HG02798 (cell line): ENCODE measurements around the gene LCN1.

Experiments
- ATAC-seq: cut with Tn5 transposase; IDR thresholded peaks from one replicate; pipeline ENCODE4 v1.9.1; 2021; ENCODE audit warnings: mild to moderate bottlenecking; ENCODE audit not compliant: unreplicated experiment, poor library complexity

Gene LCN1

GRCh38 chr9:135520916-135521607 lies at the start of gene LCN1:
TSS of gene LCN1 (plus strand) at chr9:135521440. CDS start at chr9:135521498, 58 bp downstream.
- ATAC-seq = no peak

GRCh38 chr9:135471791-135472640 lies 49.2 kb upstream of the LCN1 start:
- ATAC-seq = no peak

GRCh38 chr9:135473972-135474543 lies 47.2 kb upstream of the LCN1 start:
- ATAC-seq = no peak

GRCh38 chr9:135474915-135475314 lies 46.3 kb upstream of the LCN1 start:
- ATAC-seq = no peak

GRCh38 chr9:135476561-135477355 lies 44.5 kb upstream of the LCN1 start:
- no peak for ATAC-seq

- no peak for ATAC-seq
These were observed 43.0 kb upstream of the LCN1 start for GRCh38 chr9:135478191-135478590.

- ATAC-seq = no peak
These were observed 42.3 kb upstream of the LCN1 start for GRCh38 chr9:135478829-135479468.

- no peak for ATAC-seq
These were observed 41.7 kb upstream of the LCN1 start, which contains the start of gene PPP1R26 for GRCh38 chr9:135479469-135480052. TSS of gene PPP1R26 (plus strand) at chr9:135479782. CDS start at chr9:135484511, 4,729 bp downstream.

GRCh38 chr9:135480071-135480939 lies 40.9 kb upstream of the LCN1 start:
- no peak for ATAC-seq

- ATAC-seq = no peak
These were observed 40.3 kb upstream of the LCN1 start for GRCh38 chr9:135480940-135481310.

GRCh38 chr9:135482015-135482754 lies 39.1 kb upstream of the LCN1 start:
- no peak for ATAC-seq

GRCh38 chr9:135484460-135485277 lies 36.6 kb upstream of the LCN1 start:
- ATAC-seq = no peak

GRCh38 chr9:135485385-135485784 lies 35.9 kb upstream of the LCN1 start:
- ATAC-seq = no peak

GRCh38 chr9:135485832-135486231 lies 35.4 kb upstream of the LCN1 start:
- ATAC-seq = no peak

- ATAC-seq = no peak
These were observed 34.8 kb upstream of the LCN1 start for GRCh38 chr9:135486267-135487065.

GRCh38 chr9:135487281-135488012 lies 33.8 kb upstream of the LCN1 start:
- no peak for ATAC-seq
